Subcutaneous abdominal adipose tissue (tissue), 5 donors: ENCODE measurements around the gene CAMKMT.

Experiments
- H3K27ac ChIP-seq: one replicate; pipeline ENCODE4 v1.7.0; 2013; ENCODE audit warnings: low read depth, mild to moderate bottlenecking, inconsistent platforms, low read length, moderate library complexity
- H3K27me3 ChIP-seq, 5 donors: one replicate each; pipeline ENCODE4 v1.7.0; 2013; ENCODE audit warnings: low read length in 5 of 5, inconsistent platforms in 1 of 5; ENCODE audit not compliant: control insufficient read depth in 5 of 5, insufficient read depth in 4 of 5
- H3K36me3 ChIP-seq, 5 donors: one replicate each; pipeline ENCODE4 v1.7.0; 2013; ENCODE audit warnings: low read length in 5 of 5; ENCODE audit not compliant: control insufficient read depth in 5 of 5, insufficient read depth in 5 of 5
- H3K4me1 ChIP-seq, 5 donors: one replicate each; pipeline ENCODE4 v1.7.0; 2013; ENCODE audit warnings: low read length in 5 of 5, mild to moderate bottlenecking in 3 of 5, moderate library complexity in 1 of 5; ENCODE audit not compliant: control insufficient read depth in 5 of 5, insufficient read depth in 5 of 5
- H3K4me3 ChIP-seq, 5 donors: one replicate each; pipeline ENCODE4 v1.7.0; 2013; ENCODE audit warnings: low read length in 5 of 5, low read depth in 1 of 5
- H3K9ac ChIP-seq, 5 donors: one replicate each; pipeline ENCODE4 v1.7.0; 2013; ENCODE audit warnings: low read length in 5 of 5, mild to moderate bottlenecking in 4 of 5, moderate library complexity in 3 of 5
- H3K9me3 ChIP-seq, 5 donors: one replicate each; pipeline ENCODE4 v1.7.0; 2013; ENCODE audit warnings: low read length in 5 of 5; ENCODE audit not compliant: control insufficient read depth in 5 of 5
- donor health status: healthy.
- donor health status: healthy.
- donor health status: healthy.
- donor health status: healthy.
- donor health status: healthy.

The CAMKMT gene

DNA sequence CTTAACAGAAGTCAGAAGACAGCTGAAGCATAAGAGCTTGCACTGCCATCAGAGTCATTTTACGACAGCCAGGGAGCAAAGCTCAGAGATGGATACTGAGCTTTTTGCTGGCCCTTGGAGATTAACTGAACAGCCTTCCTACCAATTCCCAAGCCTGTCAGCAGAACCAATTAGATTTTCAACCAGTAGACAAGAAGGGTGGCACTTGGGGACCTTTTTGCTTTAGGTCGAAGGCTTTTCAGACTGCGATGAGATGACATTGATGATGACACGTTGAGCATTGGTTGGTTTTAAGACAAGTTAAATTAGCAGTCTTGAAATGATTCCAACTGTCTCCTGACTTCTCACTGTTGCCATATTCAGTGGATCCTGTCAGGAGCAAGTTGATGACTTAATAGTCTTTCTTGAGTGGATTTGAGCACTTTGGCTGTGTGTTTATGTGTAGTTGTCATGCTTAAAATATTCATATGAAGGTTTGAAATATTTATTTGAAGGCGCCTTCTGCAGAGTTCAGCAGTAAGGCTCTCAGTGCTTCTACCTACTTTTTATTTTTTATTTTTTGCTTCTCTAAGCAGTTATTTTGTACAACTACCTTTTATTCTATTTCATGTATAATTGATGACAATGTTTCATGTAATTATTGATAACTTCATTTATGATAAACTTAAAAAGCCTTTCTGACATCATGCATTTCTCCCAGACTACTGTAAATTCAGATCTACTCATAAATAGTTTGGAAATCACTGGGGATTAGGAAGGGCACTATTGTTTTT, 256.7 kb downstream of the CAMKMT start:
- Histone ChIP-seq H3K9ac (no peak overlapping the region), H3K9me3 (no peaks in the 10 kb centered on the region), H3K27me3 (no peaks in the 10 kb centered on the region), H3K36me3 (no peaks in the 10 kb centered on the region), H3K4me3 (no peak overlapping the region), H3K27ac (no peak overlapping the region), H3K4me1 (no peaks in the 10 kb centered on the region)

DNA sequence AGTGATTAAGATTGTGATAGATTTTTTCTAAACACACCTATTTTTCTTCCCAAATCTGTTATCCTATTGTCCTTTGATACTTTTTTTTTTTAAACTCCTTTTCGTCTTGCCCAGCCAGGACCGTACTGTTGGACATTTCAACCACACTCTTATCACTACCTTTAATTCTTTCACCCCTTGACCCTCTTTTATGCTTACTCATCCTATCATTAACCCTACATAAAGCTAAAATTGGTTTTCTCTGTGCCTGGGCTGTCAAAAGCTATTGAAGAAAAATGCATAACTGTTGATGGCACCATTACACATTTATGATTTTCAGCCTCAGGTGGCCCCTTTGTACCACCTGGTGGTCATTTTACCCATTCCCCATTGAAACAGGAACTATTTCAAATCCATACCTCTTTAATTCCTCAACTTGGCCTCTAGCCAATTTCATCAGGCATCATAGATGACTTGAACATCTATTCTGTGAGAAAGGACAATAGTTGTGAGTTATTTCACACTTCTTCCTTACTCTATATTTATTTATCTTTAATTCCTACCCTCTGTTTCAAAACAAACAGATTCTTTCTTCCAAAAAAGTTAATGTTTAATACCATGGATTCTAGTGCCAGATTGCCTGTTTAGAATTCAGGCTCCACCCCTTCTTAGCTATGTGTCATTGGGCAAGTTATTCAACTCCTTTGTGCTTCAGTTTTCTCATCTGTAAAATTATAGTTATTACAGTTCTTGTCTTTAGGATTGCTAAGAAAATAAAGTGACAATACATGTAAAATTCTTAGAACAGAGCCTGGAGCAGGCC, 258.6 kb downstream of the CAMKMT start:
- Histone ChIP-seq H3K27me3 (no peaks in the 10 kb centered on the region), H3K36me3 (no peaks in the 10 kb centered on the region), H3K4me1 (no peaks in the 10 kb centered on the region), H3K9ac (no peak overlapping the region), H3K4me3 (no peak overlapping the region), H3K9me3 (no peaks in the 10 kb centered on the region), H3K27ac (no peak overlapping the region)

DNA sequence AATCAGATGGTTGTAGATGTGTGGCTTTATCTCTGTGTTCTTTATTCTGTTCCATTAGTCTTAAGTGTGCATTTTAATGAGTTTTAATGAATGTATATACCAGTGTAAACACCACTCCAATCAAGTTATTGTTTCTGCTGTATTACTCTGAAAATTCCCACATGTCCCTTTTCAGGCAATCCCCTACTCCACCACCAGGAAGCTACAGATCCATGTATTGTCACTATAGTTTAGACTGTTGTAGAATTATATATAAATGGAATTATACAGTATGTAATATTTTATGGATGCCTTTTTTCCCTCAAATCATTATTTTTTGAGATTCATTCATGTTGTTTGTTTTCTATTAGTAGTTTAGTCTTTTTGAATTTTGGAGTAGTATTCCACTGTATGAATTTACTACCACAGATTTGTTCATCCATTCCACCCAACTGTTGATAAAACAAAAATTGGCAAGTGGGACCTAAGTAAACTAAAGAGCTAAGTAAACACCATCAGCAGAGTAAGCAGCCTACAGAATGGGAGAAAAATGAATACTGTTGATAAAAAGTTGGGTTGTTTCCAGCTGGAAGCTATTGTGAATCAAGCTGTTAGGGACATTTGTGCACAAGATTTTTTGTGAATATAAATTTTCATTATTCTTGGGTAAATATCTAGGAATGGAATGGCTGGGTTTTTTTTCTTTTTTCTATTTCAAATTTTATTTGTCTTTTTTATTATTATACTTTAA, 262.0 kb downstream of the CAMKMT start:
- H3K36me3 ChIP-seq = no peaks in the 10 kb centered on the region
- H3K9ac ChIP-seq = no peak overlapping the region
- H3K4me1 ChIP-seq = no peaks in the 10 kb centered on the region
- no peaks in the 10 kb centered on the region for H3K27me3 ChIP-seq
- no peaks in the 10 kb centered on the region for H3K9me3 ChIP-seq
- H3K4me3 ChIP-seq = no peak overlapping the region
- H3K27ac ChIP-seq = no peak overlapping the region

DNA sequence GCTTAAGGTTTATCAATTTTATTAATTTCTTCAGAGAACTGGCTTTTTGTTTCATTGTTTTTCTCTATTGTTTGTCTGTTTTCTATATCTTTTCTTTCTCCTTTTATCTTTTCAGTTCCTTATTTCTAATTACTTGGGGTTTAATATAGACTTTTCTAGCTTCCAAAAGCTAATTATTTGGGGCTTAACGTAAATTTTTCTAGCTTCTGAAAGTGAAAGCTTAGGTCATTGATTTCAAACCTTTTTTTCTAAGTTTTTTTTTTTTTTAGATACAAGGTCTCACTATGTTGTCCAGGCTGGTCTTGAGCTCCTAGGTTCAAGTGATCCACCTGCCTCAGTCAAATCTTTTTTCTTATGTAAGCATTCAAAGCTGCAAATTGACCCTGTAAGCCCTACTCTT, 266.6 kb downstream of the CAMKMT start:
- no peak overlapping the region for H3K27ac ChIP-seq
- H3K4me3 ChIP-seq = no peak overlapping the region
- no peak overlapping the region for H3K9ac ChIP-seq
- no peaks in the 10 kb centered on the region for H3K36me3 ChIP-seq
- no peaks in the 10 kb centered on the region for H3K4me1 ChIP-seq
- no peaks in the 10 kb centered on the region for H3K27me3 ChIP-seq
- H3K9me3 ChIP-seq = peaks cover 0 to 7% (median 0%) of the 10 kb centered on the region in 5 donors

DNA sequence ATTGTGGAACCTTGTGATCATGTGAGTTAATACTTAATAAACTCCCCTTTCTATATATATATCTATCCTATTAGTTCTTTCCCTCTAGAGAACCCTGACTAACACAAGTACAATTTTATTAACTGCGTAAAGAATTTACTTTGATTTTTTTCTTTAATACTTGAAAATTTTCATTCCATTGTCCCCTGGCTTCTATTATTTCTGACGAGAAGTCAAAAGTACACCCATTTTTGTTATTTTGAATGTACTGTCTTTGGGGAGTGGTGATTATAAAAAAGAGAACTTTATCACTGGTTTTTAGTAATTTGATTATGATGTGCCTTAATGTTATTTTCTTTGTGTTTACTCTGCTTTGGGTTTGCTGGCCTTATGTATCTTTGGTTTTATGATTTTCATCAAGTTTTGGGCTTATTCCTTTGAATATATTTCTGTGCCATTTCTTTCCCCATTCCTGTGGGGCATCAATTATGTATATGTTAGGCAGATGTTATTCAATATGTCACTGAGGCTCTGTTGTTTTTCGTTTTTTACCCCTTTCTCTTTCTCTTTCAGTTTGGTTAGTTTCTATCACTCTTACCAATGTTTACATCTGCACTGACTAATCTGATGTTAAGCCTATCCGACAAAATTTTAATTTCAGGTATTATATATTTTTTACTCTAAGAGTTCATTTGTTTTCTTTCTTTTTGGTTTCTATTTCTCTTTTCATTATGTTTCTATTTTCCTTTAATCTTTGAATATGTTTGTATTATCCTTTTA, 271.4 kb downstream of the CAMKMT start:
- no peak overlapping the region for H3K4me3 ChIP-seq
- no peaks in the 10 kb centered on the region for H3K4me1 ChIP-seq
- no peaks in the 10 kb centered on the region for H3K27me3 ChIP-seq
- H3K9ac ChIP-seq = no peak overlapping the region
- no peaks in the 10 kb centered on the region for H3K36me3 ChIP-seq
- H3K9me3 ChIP-seq = peaks cover 0 to 11% (median 7%) of the 10 kb centered on the region in 5 donors
- H3K27ac ChIP-seq = no peak overlapping the region

DNA sequence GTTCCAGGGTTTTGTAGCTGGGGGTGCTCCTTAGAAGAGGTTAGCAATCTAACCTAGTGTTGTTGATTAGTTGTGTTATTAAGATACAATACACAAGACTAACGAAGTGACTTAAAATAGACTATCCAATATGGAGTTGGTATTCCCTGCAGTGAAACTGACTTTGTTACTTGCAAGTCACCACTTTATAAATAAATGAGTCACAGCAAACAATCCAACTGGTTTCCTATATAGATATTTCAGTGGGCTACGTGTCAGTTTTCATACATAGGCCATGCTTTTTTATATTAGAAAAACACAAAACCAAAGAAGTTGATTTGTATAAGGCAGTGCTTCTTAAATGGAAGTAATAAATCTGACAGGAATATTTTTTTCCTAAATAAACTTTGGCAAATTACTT, 274.0 kb downstream of the CAMKMT start:
- H3K4me3 ChIP-seq = no peak overlapping the region
- peaks cover 0 to 11% (median 7%) of the 10 kb centered on the region in 5 donors for H3K9me3 ChIP-seq
- no peaks in the 10 kb centered on the region for H3K36me3 ChIP-seq
- no peaks in the 10 kb centered on the region for H3K4me1 ChIP-seq
- no peak overlapping the region for H3K27ac ChIP-seq
- no peaks in the 10 kb centered on the region for H3K27me3 ChIP-seq
- no peak overlapping the region for H3K9ac ChIP-seq

DNA sequence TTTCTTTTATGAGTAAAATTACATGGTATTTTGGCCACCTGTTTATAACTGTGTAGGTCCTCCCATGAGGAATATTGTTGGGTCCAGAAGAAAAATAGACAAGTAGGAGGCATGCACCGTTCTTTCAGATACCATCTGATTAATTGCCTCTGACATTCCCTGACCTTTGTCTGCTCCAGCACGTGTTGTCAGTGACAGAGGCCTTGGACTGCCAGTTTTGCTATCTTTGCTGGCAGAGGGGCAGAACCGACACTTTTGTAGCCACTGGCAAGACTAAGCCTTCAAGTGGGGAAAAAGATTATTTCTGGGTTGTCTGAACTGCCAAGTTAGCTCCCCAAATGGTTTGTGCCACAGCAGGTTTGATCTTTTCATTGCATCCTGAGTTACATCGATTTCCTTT, 276.9 kb downstream of the CAMKMT start:
- Histone ChIP-seq H3K9me3 (peaks cover 0 to 9% (median 0%) of the 10 kb centered on the region in 5 donors), H3K9ac (no peak overlapping the region), H3K4me3 (no peak overlapping the region), H3K27ac (no peak overlapping the region), H3K36me3 (no peaks in the 10 kb centered on the region), H3K27me3 (no peaks in the 10 kb centered on the region), H3K4me1 (no peaks in the 10 kb centered on the region)

DNA sequence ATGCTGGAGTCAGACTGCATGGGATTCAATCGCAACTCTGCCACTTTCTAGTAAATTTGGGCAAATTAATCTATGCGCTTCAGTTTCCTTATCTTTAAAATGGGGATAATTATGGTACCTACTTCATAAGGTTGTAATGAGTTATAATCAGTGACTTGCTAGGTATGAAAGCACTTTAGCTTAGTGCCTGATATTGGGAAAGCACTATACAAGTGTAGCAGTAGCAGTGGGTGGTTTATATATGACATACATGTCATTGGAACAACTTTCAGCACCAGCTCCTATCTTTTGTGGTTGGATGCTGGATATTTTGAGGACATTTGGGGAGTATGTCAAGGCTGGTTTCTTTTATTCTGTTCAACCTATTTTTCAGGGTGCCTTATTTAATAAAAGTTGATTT, 277.7 kb downstream of the CAMKMT start:
- H3K27ac ChIP-seq = no peak overlapping the region

DNA sequence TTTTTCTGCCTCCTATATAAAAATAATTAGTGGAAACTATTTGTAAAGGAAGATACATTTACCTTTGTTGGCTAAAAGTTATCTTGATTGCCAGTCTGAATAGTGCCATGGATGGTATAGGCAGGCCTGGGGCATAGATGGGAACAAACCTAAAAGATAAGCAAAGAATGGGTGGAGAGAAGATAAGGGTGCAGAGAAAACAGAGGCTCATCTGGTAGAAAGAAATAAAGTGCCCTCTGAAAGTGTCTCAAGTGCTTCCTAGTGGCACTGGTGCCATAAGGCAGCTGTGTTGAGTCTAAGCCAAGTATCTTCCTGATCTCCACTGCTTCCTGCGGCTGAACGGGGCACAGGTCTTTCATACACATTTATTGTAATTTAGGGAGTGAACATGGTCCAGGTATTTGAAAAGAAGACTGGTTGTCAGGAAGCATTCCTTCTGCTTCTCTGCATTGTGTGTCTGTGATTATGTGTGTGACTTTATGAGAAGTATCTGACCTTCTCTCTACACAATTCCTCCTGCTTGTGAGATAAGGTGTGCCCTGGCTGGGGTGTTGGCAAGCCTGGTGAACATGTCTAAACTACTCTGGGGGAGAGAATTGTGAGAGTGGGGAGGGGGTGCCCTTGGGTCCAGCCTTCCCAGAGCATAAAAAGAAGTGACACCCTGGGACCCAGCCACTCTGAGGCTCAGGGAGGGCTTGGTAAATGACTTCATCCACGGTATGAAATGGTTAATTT, 280.5 kb downstream of the CAMKMT start:
- H3K4me1 ChIP-seq = no peaks in the 10 kb centered on the region
- no peaks in the 10 kb centered on the region for H3K36me3 ChIP-seq
- no peak overlapping the region for H3K4me3 ChIP-seq
- no peaks in the 10 kb centered on the region for H3K27me3 ChIP-seq
- no peak overlapping the region for H3K9ac ChIP-seq
- no peaks in the 10 kb centered on the region for H3K9me3 ChIP-seq
- no peak overlapping the region for H3K27ac ChIP-seq

More for the DNA sequence above, 277.7 kb downstream of the CAMKMT start:
- Histone ChIP-seq H3K4me1 (no peaks in the 10 kb centered on the region), H3K36me3 (no peaks in the 10 kb centered on the region), H3K27me3 (no peaks in the 10 kb centered on the region), H3K9me3 (peaks cover 0 to 7% (median 0%) of the 10 kb centered on the region in 5 donors), H3K4me3 (no peak overlapping the region), H3K9ac (no peak overlapping the region)
